Stimulated activated CD8-positive, alpha-beta memory T cell treated with anti-CD3 and anti-CD28 coated beads, Interleukin-7, amount 100 ng/mL, for 24 hours (primary cell): Measurements from ENCODE around the gene NEDD1.

Experiments
- DNase-seq: peaks from one replicate; pipeline ENCODE4 v3.0.0-alpha.2; 2020; ENCODE audit warnings: low read depth

NEDD1 gene

GRCh38 chr12:96901175-96901574 is 5.9 kb upstream of the NEDD1 start:
- no peak for DNase-seq

- DNase-seq, result no peak
Observed at GRCh38 chr12:96902076-96902475, 5.0 kb upstream of the NEDD1 start.

GRCh38 chr12:96906498-96906848 is 584 bp upstream of the NEDD1 start:
- DNase-seq, result no peak

GRCh38 chr12:96907671-96908422 is 790 bp downstream of the NEDD1 start:
- DNase-seq, result no peak

- no peak for DNase-seq
Observed at GRCh38 chr12:96908423-96908675, 1.3 kb downstream of the NEDD1 start.

- no peak for DNase-seq
Observed at GRCh38 chr12:96912261-96912660, 5.2 kb downstream of the NEDD1 start.

GRCh38 chr12:96912943-96913342 is 5.9 kb downstream of the NEDD1 start:
- DNase-seq, result no peak

- no peak for DNase-seq
Observed at GRCh38 chr12:96919510-96920210, 12.6 kb downstream of the NEDD1 start.

GRCh38 chr12:96948782-96949181 is 41.7 kb downstream of the NEDD1 start:
- no peak for DNase-seq

GRCh38 chr12:96979532-96979931 is 72.5 kb downstream of the NEDD1 start:
- no peak for DNase-seq

- no peak for DNase-seq
Observed at GRCh38 chr12:96980991-96981414, 73.9 kb downstream of the NEDD1 start.

- no peak for DNase-seq
Observed at GRCh38 chr12:96981911-96982310, 74.9 kb downstream of the NEDD1 start.

GRCh38 chr12:96982671-96983070 is 75.6 kb downstream of the NEDD1 start:
- DNase-seq, result no peak

GRCh38 chr12:96985515-96986362 is 78.7 kb downstream of the NEDD1 start:
- DNase-seq, result no peak

GRCh38 chr12:96986883-96987523 is 79.9 kb downstream of the NEDD1 start:
- no peak for DNase-seq

- DNase-seq, result no peak
Observed at GRCh38 chr12:96988919-96989318, 81.9 kb downstream of the NEDD1 start.

- no peak for DNase-seq
Observed at GRCh38 chr12:96989916-96990315, 82.9 kb downstream of the NEDD1 start.

GRCh38 chr12:96994900-96995299 is 87.8 kb downstream of the NEDD1 start:
- no peak for DNase-seq

GRCh38 chr12:96995861-96996260 is 88.8 kb downstream of the NEDD1 start:
- DNase-seq, result no peak

GRCh38 chr12:96997797-96998484 is 90.9 kb downstream of the NEDD1 start:
- no peak for DNase-seq

- DNase-seq, result no peak
Observed at GRCh38 chr12:97003276-97003675, 96.2 kb downstream of the NEDD1 start.
